ENCODE measurements around the gene SH3GL3. TPM values are rescaled to one million over a fixed set of nuclear protein-coding genes. Genes with fewer than 3 reads are reported as not detected.

The SH3GL3 gene
- total RNA-seq, 1 donor from 2014 or later: 1.2 TPM

DNA sequence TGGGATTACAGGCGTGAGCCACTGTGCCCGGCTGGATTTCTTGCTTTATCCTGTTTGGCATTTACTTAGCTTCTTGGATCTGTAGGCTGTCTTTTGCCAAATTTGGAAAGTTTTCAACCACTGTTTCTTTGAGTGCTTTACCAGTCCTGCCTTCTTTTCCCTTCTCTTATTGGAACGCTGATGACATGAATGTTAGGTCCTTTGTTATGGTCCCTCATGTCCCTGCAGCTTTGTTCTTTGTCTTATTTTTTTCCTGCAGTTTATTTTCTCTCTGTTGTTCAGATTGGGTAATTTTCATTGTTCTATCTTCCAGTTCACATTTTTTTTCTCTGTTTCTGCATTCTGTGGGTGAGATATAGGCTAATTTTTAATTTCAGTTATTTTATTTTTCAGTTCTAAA is 25.0 kb downstream of the SH3GL3 start:
- DNase-seq (ENCODE audit: low spot score, unreplicated experiment): no peak
- H3K4me3 Mint-ChIP-seq (ENCODE audit: low read depth): no peak overlapping the region

DNA sequence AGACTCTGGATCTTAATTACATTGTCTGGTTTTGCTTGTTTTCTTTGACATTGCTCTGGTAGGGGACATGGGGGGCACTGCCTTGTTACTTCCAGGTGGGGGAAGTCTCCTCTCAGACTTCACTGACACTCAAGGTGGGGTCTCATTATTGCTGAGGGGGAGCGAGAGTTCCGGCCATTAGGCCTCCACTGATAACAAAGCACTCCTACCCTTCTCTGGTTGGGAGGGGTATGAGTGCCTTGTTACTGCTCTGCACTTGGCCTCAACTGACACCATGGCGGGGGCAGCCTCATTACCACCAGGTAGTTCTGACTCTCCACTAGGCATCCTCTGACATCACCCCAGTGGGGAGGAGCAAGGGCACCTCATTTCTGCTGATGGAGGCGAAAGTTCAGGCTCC is 25.7 kb downstream of the SH3GL3 start:
- TF ChIP-seq, protein P1, sequence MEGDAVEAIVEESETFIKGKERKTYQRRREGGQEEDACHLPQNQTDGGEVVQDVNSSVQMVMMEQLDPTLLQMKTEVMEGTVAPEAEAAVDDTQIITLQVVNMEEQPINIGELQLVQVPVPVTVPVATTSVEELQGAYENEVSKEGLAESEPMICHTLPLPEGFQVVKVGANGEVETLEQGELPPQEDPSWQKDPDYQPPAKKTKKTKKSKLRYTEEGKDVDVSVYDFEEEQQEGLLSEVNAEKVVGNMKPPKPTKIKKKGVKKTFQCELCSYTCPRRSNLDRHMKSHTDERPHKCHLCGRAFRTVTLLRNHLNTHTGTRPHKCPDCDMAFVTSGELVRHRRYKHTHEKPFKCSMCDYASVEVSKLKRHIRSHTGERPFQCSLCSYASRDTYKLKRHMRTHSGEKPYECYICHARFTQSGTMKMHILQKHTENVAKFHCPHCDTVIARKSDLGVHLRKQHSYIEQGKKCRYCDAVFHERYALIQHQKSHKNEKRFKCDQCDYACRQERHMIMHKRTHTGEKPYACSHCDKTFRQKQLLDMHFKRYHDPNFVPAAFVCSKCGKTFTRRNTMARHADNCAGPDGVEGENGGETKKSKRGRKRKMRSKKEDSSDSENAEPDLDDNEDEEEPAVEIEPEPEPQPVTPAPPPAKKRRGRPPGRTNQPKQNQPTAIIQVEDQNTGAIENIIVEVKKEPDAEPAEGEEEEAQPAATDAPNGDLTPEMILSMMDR (IDR thresholded peaks at IDR 0.05; ENCODE audit: unreplicated experiment): no peak
- Mint-ChIP-seq H3K27me3 (peaks cover under 1% of the 10 kb centered on the region), H3K4me1 (ENCODE audit: low read depth) (peaks cover 7% of the 10 kb centered on the region), H3K4me3 (ENCODE audit: low read depth) (no peak overlapping the region), H3K9me3 (ENCODE audit: low read depth) (peaks cover 11% of the 10 kb centered on the region), H3K27ac (no peak overlapping the region), H3K36me3 (ENCODE audit: insufficient read depth) (peaks cover 1% of the 10 kb centered on the region)
- DNase-seq (ENCODE audit: low spot score, unreplicated experiment): no peak

More for the DNA sequence above, 25.0 kb downstream of the SH3GL3 start:
- H3K9me3 Mint-ChIP-seq (ENCODE audit: low read depth): peaks cover 11% of the 10 kb centered on the region
- peaks cover 7% of the 10 kb centered on the region for H3K4me1 Mint-ChIP-seq (ENCODE audit: low read depth)
- no peak overlapping the region for H3K27ac Mint-ChIP-seq
- H3K36me3 Mint-ChIP-seq (ENCODE audit: insufficient read depth): peaks cover 1% of the 10 kb centered on the region
- TF ChIP-seq, protein P1 (IDR thresholded peaks at IDR 0.05; ENCODE audit: unreplicated experiment): no peak
- H3K27me3 Mint-ChIP-seq: no peaks in the 10 kb centered on the region

DNA sequence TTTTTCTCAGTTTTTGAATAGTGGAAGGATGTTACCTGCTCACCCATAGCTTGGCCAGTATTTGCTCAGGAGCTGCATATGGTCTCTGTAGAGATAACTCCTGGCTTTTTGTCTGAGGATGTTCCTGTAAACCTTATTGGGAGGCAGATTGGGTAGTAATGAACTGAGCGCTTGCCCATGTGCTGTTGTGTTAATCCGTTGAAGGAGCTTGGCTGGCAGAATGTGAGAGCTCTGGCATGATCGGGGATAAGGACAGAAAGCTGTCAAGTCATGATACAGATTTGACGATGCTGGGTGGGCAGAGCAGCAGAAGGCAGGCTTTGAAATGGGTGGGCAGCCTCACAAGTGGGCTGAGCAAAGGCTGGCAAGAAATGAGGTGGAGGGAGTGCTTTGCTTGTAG is 27.4 kb downstream of the SH3GL3 start:
- no peak for DNase-seq (ENCODE audit: low spot score, unreplicated experiment)
- no peak overlapping the region for H3K4me3 Mint-ChIP-seq (ENCODE audit: low read depth)
- H3K27ac Mint-ChIP-seq: peak overlapping the region; percentile 0
- H3K9me3 Mint-ChIP-seq (ENCODE audit: low read depth): peaks cover 3% of the 10 kb centered on the region
- peaks cover 3% of the 10 kb centered on the region for H3K4me1 Mint-ChIP-seq (ENCODE audit: low read depth)
- TF ChIP-seq, protein P1 (IDR thresholded peaks at IDR 0.05; ENCODE audit: unreplicated experiment): no peak
- peaks cover 3% of the 10 kb centered on the region for H3K27me3 Mint-ChIP-seq
- H3K36me3 Mint-ChIP-seq (ENCODE audit: insufficient read depth): peaks cover 1% of the 10 kb centered on the region

DNA sequence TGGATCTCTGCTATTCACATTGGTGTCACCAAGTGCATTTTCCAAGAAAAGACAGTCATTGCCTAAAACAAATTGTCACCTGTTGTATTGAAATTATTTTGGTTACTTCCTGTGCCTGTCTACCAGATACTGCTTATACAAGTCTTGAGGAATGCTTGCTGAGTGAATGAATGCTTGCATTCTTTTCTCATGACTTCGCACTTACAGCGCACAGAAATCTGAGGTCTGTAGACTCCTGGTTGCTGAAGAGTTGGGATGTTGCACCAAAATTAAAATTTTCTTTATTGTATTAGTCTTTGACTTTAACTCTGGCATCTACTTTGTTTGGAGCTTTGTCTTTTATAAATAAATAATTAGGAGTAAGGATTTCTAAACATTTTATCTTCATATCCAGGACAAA is 28.4 kb downstream of the SH3GL3 start:
- no peaks in the 10 kb centered on the region for H3K4me1 Mint-ChIP-seq (ENCODE audit: low read depth)
- DNase-seq (ENCODE audit: low spot score, unreplicated experiment): no peak
- peaks cover 3% of the 10 kb centered on the region for H3K27me3 Mint-ChIP-seq
- peaks cover 1% of the 10 kb centered on the region for H3K36me3 Mint-ChIP-seq (ENCODE audit: insufficient read depth)
- H3K4me3 Mint-ChIP-seq (ENCODE audit: low read depth): no peak overlapping the region
- TF ChIP-seq, protein P1 (IDR thresholded peaks at IDR 0.05; ENCODE audit: unreplicated experiment): no peak
- peaks cover 3% of the 10 kb centered on the region for H3K9me3 Mint-ChIP-seq (ENCODE audit: low read depth)
- H3K27ac Mint-ChIP-seq: no peak overlapping the region

DNA sequence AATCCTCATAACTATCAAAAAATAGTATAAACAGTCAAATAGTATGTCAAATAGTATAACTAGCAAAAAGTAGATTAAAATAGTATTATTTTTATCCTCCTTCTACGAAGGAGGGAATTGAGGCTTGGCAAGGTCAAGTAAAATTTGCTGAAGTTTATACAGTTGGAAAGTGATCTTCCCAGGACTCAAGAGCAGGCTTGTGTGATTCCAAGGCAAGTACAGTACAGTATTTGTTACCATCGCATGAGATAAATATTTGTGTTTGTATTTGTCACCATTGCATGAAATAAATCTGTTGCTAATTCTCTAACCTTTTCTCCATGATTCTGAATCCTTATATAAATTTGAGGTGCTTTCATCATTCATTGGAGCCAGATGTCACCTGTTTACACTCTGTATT is 28.9 kb downstream of the SH3GL3 start:
- H3K27ac Mint-ChIP-seq: no peak overlapping the region
- no peak for DNase-seq (ENCODE audit: low spot score, unreplicated experiment)
- peaks cover 3% of the 10 kb centered on the region for H3K9me3 Mint-ChIP-seq (ENCODE audit: low read depth)
- TF ChIP-seq, protein P1 (IDR thresholded peaks at IDR 0.05; ENCODE audit: unreplicated experiment): no peak
- no peak overlapping the region for H3K4me3 Mint-ChIP-seq (ENCODE audit: low read depth)
- peaks cover 3% of the 10 kb centered on the region for H3K27me3 Mint-ChIP-seq
- H3K4me1 Mint-ChIP-seq (ENCODE audit: low read depth): no peaks in the 10 kb centered on the region
- H3K36me3 Mint-ChIP-seq (ENCODE audit: insufficient read depth): peaks cover 1% of the 10 kb centered on the region

Data from progenitor cell of endocrine pancreas (in vitro differentiated cells).